ENCODE measurements around the gene CCR2. TPM values are rescaled to one million over a fixed set of nuclear protein-coding genes. Genes with fewer than 3 reads are reported as not detected.

The CCR2 gene
- total and polyA plus RNA-seq, 7 donors: 0.69 to 3.1 (median 1.6) TPM

DNA sequence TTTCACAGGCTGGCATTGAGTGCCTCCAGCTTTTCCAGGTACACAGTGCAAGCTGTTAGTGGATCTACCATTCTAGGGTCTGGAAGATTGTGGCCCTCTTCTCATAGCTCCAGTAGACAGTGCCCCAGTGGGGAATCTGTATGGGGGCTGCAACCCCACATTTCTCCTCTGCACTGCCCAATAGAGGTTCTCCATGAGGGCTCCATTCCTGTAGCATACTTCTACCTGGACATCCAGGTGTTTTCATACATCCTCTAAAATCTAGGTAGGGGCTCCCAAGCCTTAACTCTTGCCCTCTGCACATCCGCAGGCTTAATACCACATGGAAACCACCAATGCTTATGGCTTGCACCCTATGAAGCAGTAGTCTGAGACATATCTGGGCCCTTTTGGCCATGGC is 15.1 kb upstream of the CCR2 start:
- TF ChIP-seq EP300 (IDR thresholded peaks at IDR 0.05): no peak
- TF ChIP-seq, protein P1, sequence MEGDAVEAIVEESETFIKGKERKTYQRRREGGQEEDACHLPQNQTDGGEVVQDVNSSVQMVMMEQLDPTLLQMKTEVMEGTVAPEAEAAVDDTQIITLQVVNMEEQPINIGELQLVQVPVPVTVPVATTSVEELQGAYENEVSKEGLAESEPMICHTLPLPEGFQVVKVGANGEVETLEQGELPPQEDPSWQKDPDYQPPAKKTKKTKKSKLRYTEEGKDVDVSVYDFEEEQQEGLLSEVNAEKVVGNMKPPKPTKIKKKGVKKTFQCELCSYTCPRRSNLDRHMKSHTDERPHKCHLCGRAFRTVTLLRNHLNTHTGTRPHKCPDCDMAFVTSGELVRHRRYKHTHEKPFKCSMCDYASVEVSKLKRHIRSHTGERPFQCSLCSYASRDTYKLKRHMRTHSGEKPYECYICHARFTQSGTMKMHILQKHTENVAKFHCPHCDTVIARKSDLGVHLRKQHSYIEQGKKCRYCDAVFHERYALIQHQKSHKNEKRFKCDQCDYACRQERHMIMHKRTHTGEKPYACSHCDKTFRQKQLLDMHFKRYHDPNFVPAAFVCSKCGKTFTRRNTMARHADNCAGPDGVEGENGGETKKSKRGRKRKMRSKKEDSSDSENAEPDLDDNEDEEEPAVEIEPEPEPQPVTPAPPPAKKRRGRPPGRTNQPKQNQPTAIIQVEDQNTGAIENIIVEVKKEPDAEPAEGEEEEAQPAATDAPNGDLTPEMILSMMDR (IDR thresholded peaks at IDR 0.05): no peak
- TF ChIP-seq POLR2A (IDR thresholded peaks at IDR 0.05): no peak
- intact Hi-C loops (cut with DNase I): no loop called here
- no peak for DNase-seq
- Histone ChIP-seq H3K9me3 (peaks cover 0 to 12% (median 4%) of the 10 kb centered on the region in 4 donors), H3K27ac (no peak overlapping the region), H3K4me3 (no peak overlapping the region), H3K27me3 (no peaks in the 10 kb centered on the region), H3K4me1 (peaks cover 0 to 11% (median 4%) of the 10 kb centered on the region in 4 donors), H3K36me3 (no peaks in the 10 kb centered on the region)
- WGBS, 2 donors: 97 to 99% methylated on average over 1 of the region's 1 CpG

DNA sequence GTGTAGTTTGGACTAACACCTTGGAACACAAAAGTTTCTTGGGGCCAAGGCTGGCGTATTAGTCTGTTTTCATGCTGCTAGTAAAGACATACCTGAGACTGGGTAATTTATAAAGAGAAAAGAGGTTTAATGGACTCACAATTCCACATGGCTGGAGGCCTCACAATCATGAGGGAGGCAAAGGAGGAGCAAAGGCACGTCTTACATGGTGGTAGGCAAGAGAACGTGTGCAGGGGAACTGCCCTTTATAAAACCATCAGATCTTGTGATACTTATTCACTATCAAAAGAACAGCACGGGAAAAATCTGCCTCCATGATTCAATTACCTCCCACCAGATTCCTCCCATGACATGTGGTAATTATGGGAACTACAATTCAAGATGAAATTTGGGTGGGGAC is 9.4 kb upstream of the CCR2 start:
- 81 to 91% methylated on average over 4 of the region's 4 CpGs for WGBS, 2 donors
- Histone ChIP-seq H3K27ac (no peak overlapping the region), H3K36me3 (no peaks in the 10 kb centered on the region), H3K4me3 (no peak overlapping the region), H3K27me3 (no peaks in the 10 kb centered on the region), H3K4me1 (no peaks in the 10 kb centered on the region), H3K9me3 (peaks cover 0 to 4% (median 0%) of the 10 kb centered on the region in 4 donors)
- intact Hi-C loops (cut with DNase I): no loop called here
- no peak for DNase-seq
- TF ChIP-seq, protein P1 (IDR thresholded peaks at IDR 0.05): no peak
- TF ChIP-seq EP300 (IDR thresholded peaks at IDR 0.05) (no peak), POLR2AphosphoS5 (IDR thresholded peaks at IDR 0.05) (no peak), POLR2A (IDR thresholded peaks at IDR 0.05) (no peak)

DNA sequence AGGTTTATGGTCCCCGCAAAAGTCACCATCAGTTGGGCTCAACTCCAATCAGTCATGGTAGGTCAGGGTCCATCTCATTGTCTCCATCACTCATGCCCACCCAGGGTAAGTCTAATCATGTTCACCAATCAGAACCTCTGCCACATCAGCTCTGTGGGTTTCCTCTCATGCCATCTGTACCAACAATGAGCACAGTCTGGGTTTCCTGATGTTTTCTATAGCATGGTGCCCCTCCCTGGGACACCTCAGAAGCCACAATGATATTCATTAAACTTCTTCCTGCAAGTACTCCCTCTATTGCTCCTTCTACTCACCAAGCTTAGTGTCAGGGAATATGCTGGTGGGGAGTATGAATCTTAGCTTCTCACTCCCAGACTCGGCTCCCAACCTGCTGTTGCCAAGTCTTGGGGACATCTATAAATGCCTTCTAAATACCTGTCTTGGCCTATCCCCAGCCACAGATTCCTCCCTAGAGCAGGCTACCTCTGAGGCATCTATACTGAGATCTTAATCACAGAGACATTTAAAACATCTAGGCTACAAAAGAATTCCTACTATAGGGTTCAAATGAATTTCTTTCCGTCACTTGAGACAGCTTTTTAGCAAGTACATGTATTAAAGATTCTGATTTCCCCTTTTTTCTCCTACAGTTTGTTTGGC is 5.0 kb upstream of the CCR2 start:
- Histone ChIP-seq H3K4me1 (no peaks in the 10 kb centered on the region), H3K27ac (no peak overlapping the region), H3K4me3 (no peak overlapping the region), H3K9me3 (no peaks in the 10 kb centered on the region), H3K27me3 (peaks cover 0 to 6% (median 0%) of the 10 kb centered on the region in 3 donors), H3K36me3 (no peaks in the 10 kb centered on the region)
- TF ChIP-seq POLR2A (IDR thresholded peaks at IDR 0.05): no peak
- TF ChIP-seq, protein P1 (IDR thresholded peaks at IDR 0.05): no peak
- no peak for TF ChIP-seq POLR2AphosphoS5 (IDR thresholded peaks at IDR 0.05)
- TF ChIP-seq EP300 (IDR thresholded peaks at IDR 0.05): no peak
- intact Hi-C loops (cut with DNase I): no loop called here
- no peak for DNase-seq
- 82 to 93% methylated on average over 3 of the region's 3 CpGs for WGBS, 2 donors

DNA sequence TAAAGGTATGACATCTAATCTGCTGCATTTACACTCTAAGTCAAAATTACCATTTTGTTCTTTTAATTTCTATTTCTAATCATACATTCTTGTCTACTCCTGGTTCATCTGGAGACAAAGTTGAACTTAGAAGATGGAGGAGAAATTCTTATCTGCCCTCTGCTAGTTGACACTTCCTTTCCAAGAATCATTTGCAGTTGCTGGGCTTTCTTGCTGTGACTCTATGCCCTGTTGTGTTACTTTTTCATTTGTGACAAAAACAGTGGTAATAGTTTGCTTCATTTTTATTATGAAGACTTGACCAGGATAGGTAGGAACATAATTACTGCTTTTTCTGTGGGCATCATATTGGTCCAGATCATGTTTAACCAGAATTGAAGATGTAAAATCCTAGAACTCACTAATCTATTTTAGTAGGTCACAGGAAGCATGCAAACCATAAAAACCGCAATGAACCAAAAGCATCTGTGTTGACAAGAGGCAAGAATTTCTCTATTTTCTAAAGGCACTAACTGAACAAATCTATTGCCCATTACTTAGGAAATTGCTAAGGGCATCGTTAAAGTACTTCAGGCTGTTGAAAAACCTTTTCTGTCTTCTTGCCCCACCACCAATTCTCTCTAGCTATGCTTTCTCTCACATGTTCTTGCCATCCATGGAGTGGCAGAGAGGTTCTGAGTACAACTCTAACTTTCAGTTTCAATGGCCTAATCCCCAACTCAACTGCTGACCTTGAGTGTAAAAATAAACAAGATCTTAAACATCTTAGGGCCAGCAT is 4.2 kb upstream of the CCR2 start:
- Histone ChIP-seq H3K27me3 (peaks cover 0 to 6% (median 0%) of the 10 kb centered on the region in 3 donors), H3K9me3 (no peaks in the 10 kb centered on the region), H3K4me3 (no peak overlapping the region), H3K27ac (no peak overlapping the region), H3K4me1 (no peaks in the 10 kb centered on the region), H3K36me3 (no peaks in the 10 kb centered on the region)
- no peak for DNase-seq
- TF ChIP-seq EP300 (IDR thresholded peaks at IDR 0.05) (no peak), POLR2AphosphoS5 (IDR thresholded peaks at IDR 0.05) (no peak), POLR2A (IDR thresholded peaks at IDR 0.05) (no peak)
- TF ChIP-seq, protein P1 (IDR thresholded peaks at IDR 0.05): no peak
- intact Hi-C loops (cut with DNase I): no loop called here
- WGBS, 2 donors: 40 to 61% methylated on average over 2 of the region's 2 CpGs
